ENCODE measurements around the gene CARMIL1. TPM values are rescaled to one million over a fixed set of nuclear protein-coding genes. Genes with fewer than 3 reads are reported as not detected.

CARMIL1 gene
- total and polyA plus RNA-seq, 10 of the 15 experiments (the other 5 are each of a cell fraction or from before 2014, with no cell fraction given): 6.4 to 18.1 (median 10.3) TPM

GRCh38 chr6:25629198-25629576 lies 350.0 kb downstream of the CARMIL1 start:
- Histone ChIP-seq H3K79me2 (ENCODE audit: control insufficient read depth, insufficient read depth, low read length) (no peaks in the 10 kb centered on the region), H3K4me3 (no peak overlapping the region), H3K27me3 (replicated peaks in 1 of 2; ENCODE audit: control insufficient read depth in 2 of 2, insufficient read depth in 2 of 2, low read length in 1 of 2) (no peaks in the 10 kb centered on the region), H3K9ac (ENCODE audit: control insufficient read depth, insufficient read depth, low read length) (no peak overlapping the region), H3K9me3 (replicated peaks; ENCODE audit: control insufficient read depth, insufficient read depth, low read length) (no peaks in the 10 kb centered on the region), H3K36me3 (ENCODE audit: control insufficient read depth in 2 of 2, insufficient read depth in 2 of 2, low read length in 1 of 2) (no peaks in the 10 kb centered on the region), H2AFZ (ENCODE audit: control insufficient read depth, low read depth, low read length) (no peak overlapping the region), H3K4me1 (ENCODE audit: control insufficient read depth, insufficient read depth, low read length) (no peaks in the 10 kb centered on the region), H3K27ac (ENCODE audit: control insufficient read depth, insufficient read depth) (no peak overlapping the region), H3K4me2 (ENCODE audit: control insufficient read depth, insufficient read depth) (no peak overlapping the region), H4K20me1 (ENCODE audit: control insufficient read depth, insufficient read depth) (no peaks in the 10 kb centered on the region)
- CTCF ChIA-PET: interaction anchor here (1.0 kb wide), 1 partner anchor 26 kb away, joined by 3 read pairs; no protein-coding TSS in a partner anchor
- in situ Hi-C loops (cut with MboI): no loop called here
- RAD21 ChIA-PET (ENCODE audit: unreplicated experiment): no interaction called here
- no TSS peak for BruUV-seq (replicated peaks)
- DNase-seq (ENCODE audit: low read depth, low spot score) (no peak), ATAC-seq (no peak), FAIRE-seq (no peak)
- intact Hi-C loops (cut with micrococcal nuclease; ENCODE audit: unreplicated experiment): no loop called here
- 35% methylated on average over 4 of the region's 4 CpGs for WGBS (ENCODE audit: insufficient coverage, insufficient replicate concordance, low lambda C conversion rate, missing lambda C conversion rate)
- no peak for TF ChIP-seq ZNF207 (IDR thresholded peaks at IDR 0.05; ENCODE audit: borderline replicate concordance)
- no peak for TF ChIP-seq RELB (IDR thresholded peaks at IDR 0.05; ENCODE audit: low read depth)
- TF ChIP-seq NR2C1 (IDR thresholded peaks at IDR 0.05): no peak
- TF ChIP-seq TAF1 (IDR thresholded peaks at IDR 0.05; ENCODE audit: borderline replicate concordance, low read depth, low read length): no peak
- TF ChIP-seq NFIC (IDR thresholded peaks at IDR 0.05; ENCODE audit: low read depth, low read length): no peak
- TF ChIP-seq SREBF2 (IDR thresholded peaks at IDR 0.05; ENCODE audit: low read length): no peak
- no peak for TF ChIP-seq MYC (IDR thresholded peaks at IDR 0.05; ENCODE audit: insufficient read depth, insufficient read length, insufficient replicate concordance, low read length, severe bottlenecking)
- no peak for TF ChIP-seq IKZF1 (conservative IDR thresholded peaks at IDR 0.05)
- TF ChIP-seq SUPT20H (IDR thresholded peaks at IDR 0.05; ENCODE audit: borderline replicate concordance, control insufficient read depth, low read depth, low read length): no peak
- TF ChIP-seq SIX5 (IDR thresholded peaks at IDR 0.05; ENCODE audit: low read depth, low read length, severe bottlenecking): no peak
- no peak for TF ChIP-seq TBL1XR1 (IDR thresholded peaks at IDR 0.05; ENCODE audit: low read depth, low read length)
- no peak for TF ChIP-seq NBN (IDR thresholded peaks at IDR 0.05)
- TF ChIP-seq CBX3 (IDR thresholded peaks at IDR 0.05; ENCODE audit: borderline replicate concordance, low read depth): no peak
- TF ChIP-seq, protein P1, sequence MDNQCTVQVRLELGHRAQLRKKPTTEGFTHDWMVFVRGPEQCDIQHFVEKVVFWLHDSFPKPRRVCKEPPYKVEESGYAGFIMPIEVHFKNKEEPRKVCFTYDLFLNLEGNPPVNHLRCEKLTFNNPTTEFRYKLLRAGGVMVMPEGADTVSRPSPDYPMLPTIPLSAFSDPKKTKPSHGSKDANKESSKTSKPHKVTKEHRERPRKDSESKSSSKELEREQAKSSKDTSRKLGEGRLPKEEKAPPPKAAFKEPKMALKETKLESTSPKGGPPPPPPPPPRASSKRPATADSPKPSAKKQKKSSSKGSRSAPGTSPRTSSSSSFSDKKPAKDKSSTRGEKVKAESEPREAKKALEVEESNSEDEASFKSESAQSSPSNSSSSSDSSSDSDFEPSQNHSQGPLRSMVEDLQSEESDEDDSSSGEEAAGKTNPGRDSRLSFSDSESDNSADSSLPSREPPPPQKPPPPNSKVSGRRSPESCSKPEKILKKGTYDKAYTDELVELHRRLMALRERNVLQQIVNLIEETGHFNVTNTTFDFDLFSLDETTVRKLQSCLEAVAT (IDR thresholded peaks at IDR 0.05): no peak
- TF ChIP-seq ZBTB4 (CRISPR knock-in tag; IDR thresholded peaks at IDR 0.05): no peak
- TF ChIP-seq SREBF1 (IDR thresholded peaks at IDR 0.05; ENCODE audit: low read length): no peak
- TF ChIP-seq CBFB (IDR thresholded peaks at IDR 0.05; ENCODE audit: low read depth): no peak
- no peak for TF ChIP-seq CREB1 (IDR thresholded peaks at IDR 0.05; ENCODE audit: low read depth)
- POLR2A ChIA-PET: no interaction called here
- SMC1A ChIA-PET (ENCODE audit: uncharacterized antibody, unreplicated experiment): no interaction called here
